HCT116 (cell line): ENCODE results near the gene AHSP. TPM values are rescaled to one million over a fixed set of nuclear protein-coding genes. Genes with fewer than 3 reads are reported as not detected.

Source experiments
- ATAC-seq: fragments of 200-7000 bp; cut with Tn5 transposase; 2 replicates; pipeline ENCODE4 v1.9.1; 2020; ENCODE audit warnings: mild to moderate bottlenecking, moderate library complexity
- BruUV-seq: library from RNA; stranded (reverse); fragments of 400-500 nt; replicated peaks from 2 replicates; lab custom pipeline; 2021; lab: Mats Ljungman, UMichigan
- CTCF ChIA-PET: fragments of 300-600 bp; sonication (Branson Sonifier 250); formaldehyde crosslinking; loops from one replicate; lab custom pipeline; 2021; ENCODE audit warnings: antibody characterized with exemption; lab: Charles Lee
- POLR2A ChIA-PET: fragments of 300-600, 350-600 bp; sonication (Branson Sonifier 250); formaldehyde crosslinking; loops from one replicate; lab custom pipeline; 2021; ENCODE audit warnings: antibody characterized with exemption; lab: Charles Lee
- RAD21 ChIA-PET, 2 experiments: fragments of 300-600 bp; sonication (Branson Sonifier 250); formaldehyde crosslinking; loops; one replicate each; lab custom pipeline; 2023; ENCODE audit warnings: low total read pairs in 2 of 2; ENCODE audit not compliant: uncharacterized antibody in 2 of 2, unreplicated experiment in 2 of 2, low non-redundant PET in 1 of 2; lab: Charles Lee
- DNase-seq: peaks from one replicate; pipeline ENCODE4 v3.0.0-alpha.2; 2010; ENCODE audit warnings: low read depth, low spot score
- H2AFZ ChIP-seq: fragments of 200-600 bp; shearing (Covaris generic), sonication (generic); 2 replicates; pipeline ENCODE4 v1.6.1; 2017; ENCODE audit warnings: low read depth, mixed run types, mixed read lengths, antibody characterized with exemption, low read length; ENCODE audit not compliant: poor library complexity, severe bottlenecking
- H3K27ac ChIP-seq: 2 replicates; pipeline ENCODE4 v1.5.1; 2012; ENCODE audit warnings: low read depth, low read length
- H3K27me3 ChIP-seq: fragments of 200-600 bp; sonication (generic); 2 replicates; pipeline ENCODE4 v1.6.1; 2016; ENCODE audit warnings: mixed run types, low read length, mixed read lengths; ENCODE audit not compliant: insufficient read depth
- H3K36me3 ChIP-seq, 2 experiments: fragments of 200-500 bp in 1 of 2; fragments of 200-600 bp in 1 of 2; sonication (Bioruptor generic) in 1 of 2; sonication (generic) in 1 of 2; 2 replicates each; pipeline versions ENCODE4 v1.5.1 to v1.6.1; 2014 to 2016; ENCODE audit warnings: low read length in 2 of 2, inconsistent platforms in 1 of 2, mixed read lengths in 1 of 2, mixed run types in 1 of 2; ENCODE audit not compliant: insufficient read depth in 2 of 2, control insufficient read depth in 1 of 2
- H3K4me1 ChIP-seq, 2 experiments: fragments of 200-600 bp in 1 of 2; sonication (generic) in 1 of 2; 2 replicates each; pipeline versions ENCODE4 v1.5.1 to v1.6.1; 2012 to 2017; ENCODE audit warnings: low read length in 2 of 2, inconsistent platforms in 1 of 2, mild to moderate bottlenecking in 1 of 2, mixed read lengths in 1 of 2, mixed run types in 1 of 2, moderate library complexity in 1 of 2; ENCODE audit not compliant: insufficient read depth in 2 of 2, control insufficient read depth in 1 of 2
- H3K4me2 ChIP-seq: fragments of 200-600 bp; sonication (generic); 2 replicates; pipeline ENCODE4 v1.6.1; 2017; ENCODE audit warnings: mixed run types, low read length, mixed read lengths
- H3K4me3 ChIP-seq, 2 experiments: fragments of 200-600 bp in 1 of 2; sonication (generic) in 1 of 2; replicated peaks in 1 of 2; 2 replicates each; pipeline ENCODE4 v1.5.1; 2011 to 2016; ENCODE audit warnings: low read length in 2 of 2, control low read depth in 1 of 2, low read depth in 1 of 2, mild to moderate bottlenecking in 1 of 2, mixed read lengths in 1 of 2, mixed run types in 1 of 2
- H3K79me2 ChIP-seq: fragments of 200-600 bp; sonication (generic); 2 replicates; pipeline ENCODE4 v1.6.1; 2017; ENCODE audit warnings: mild to moderate bottlenecking, mixed run types, low read length, moderate library complexity, mixed read lengths; ENCODE audit not compliant: insufficient read depth
- H3K9ac ChIP-seq: fragments of 200-600 bp; sonication (generic); 2 replicates; pipeline ENCODE4 v1.6.1; 2016; ENCODE audit warnings: low read length, mixed read lengths
- H3K9me2 ChIP-seq: fragments of 200-600 bp; sonication (generic), shearing (Covaris generic); 2 replicates; pipeline ENCODE4 v1.6.1; 2017; ENCODE audit warnings: mixed run types, mild to moderate bottlenecking, moderate library complexity; ENCODE audit not compliant: insufficient read depth
- H3K9me3 ChIP-seq, 2 experiments: fragments of 200-500 bp in 1 of 2; fragments of 200-600 bp in 1 of 2; sonication (Bioruptor generic) in 1 of 2; sonication (generic) in 1 of 2; 2 replicates each; pipeline ENCODE4 v1.6.1; 2014 to 2017; ENCODE audit warnings: low read length in 2 of 2, mixed read lengths in 2 of 2, inconsistent platforms in 1 of 2, low read depth in 1 of 2, mild to moderate bottlenecking in 1 of 2, mixed run types in 1 of 2, moderate library complexity in 1 of 2; ENCODE audit not compliant: control insufficient read depth in 1 of 2, insufficient read depth in 1 of 2
- H4K20me1 ChIP-seq: fragments of 200-600 bp; sonication (generic), shearing (Covaris generic); 2 replicates; pipeline ENCODE4 v1.6.1; 2017; ENCODE audit warnings: mixed run types, mild to moderate bottlenecking, moderate library complexity; ENCODE audit not compliant: insufficient read depth
- CBX3 ChIP-seq: IDR thresholded peaks from 2 replicates; pipeline ENCODE4 v1.6.1; 2012; ENCODE audit warnings: low read depth
- EGR1 ChIP-seq: IDR thresholded peaks from 2 replicates; pipeline ENCODE4 v1.6.1; 2012; ENCODE audit warnings: low read depth
- ELF1 ChIP-seq: IDR thresholded peaks from 2 replicates; pipeline ENCODE4 v1.6.1; 2012; ENCODE audit warnings: low read depth, borderline replicate concordance
- EZH2 ChIP-seq: fragments of 200-600 bp; sonication (generic); IDR thresholded peaks from 2 replicates; pipeline ENCODE4 v1.6.1; 2017; ENCODE audit warnings: antibody characterized with exemption, mixed run types
- EZH2phosphoT487 ChIP-seq: fragments of 200-600 bp; IDR thresholded peaks from 2 replicates; pipeline ENCODE4 v1.6.1; 2018; ENCODE audit warnings: antibody characterized with exemption, borderline replicate concordance
- FOSL1 ChIP-seq: IDR thresholded peaks from 2 replicates; pipeline ENCODE4 v1.6.1; 2012; ENCODE audit warnings: low read depth
- POLR2A ChIP-seq: IDR thresholded peaks from 2 replicates; pipeline ENCODE4 v1.7.0; 2011; ENCODE audit warnings: borderline replicate concordance; ENCODE audit not compliant: insufficient read depth, insufficient read length; ENCODE audit errors: extremely low read depth
- POLR2AphosphoS5 ChIP-seq: IDR thresholded peaks from 2 replicates; pipeline ENCODE4 v1.6.1; 2011; ENCODE audit warnings: mild to moderate bottlenecking, low read depth, low read length, moderate library complexity
- RAD21 ChIP-seq: IDR thresholded peaks from 2 replicates; pipeline ENCODE4 v1.6.1; 2012; ENCODE audit warnings: low read depth, mild to moderate bottlenecking
- SIN3A ChIP-seq: IDR thresholded peaks from 2 replicates; pipeline ENCODE4 v1.6.1; 2012; ENCODE audit warnings: low read depth
- SRF ChIP-seq: IDR thresholded peaks from 2 replicates; pipeline ENCODE4 v1.6.1; 2012; ENCODE audit warnings: low read depth
- YY1 ChIP-seq: IDR thresholded peaks from 2 replicates; pipeline ENCODE4 v1.6.1; 2011; ENCODE audit warnings: low read length, low read depth, moderate library complexity, mild to moderate bottlenecking; ENCODE audit not compliant: insufficient replicate concordance; ENCODE audit errors: extremely low read depth
- ZFX ChIP-seq: fragments of 450-650 bp; IDR thresholded peaks from 2 replicates; pipeline ENCODE4 v1.6.1; 2017
- ZNF274 ChIP-seq: fragments of 200-500 bp; sonication (Bioruptor generic); IDR thresholded peaks from 2 replicates; pipeline ENCODE4 v1.6.1; 2014; ENCODE audit warnings: mild to moderate bottlenecking, low read depth, low read length, inconsistent platforms
- intact Hi-C: fragments of 100-400 bp; cut with micrococcal nuclease; formaldehyde crosslinking; loops from 2 replicates; pipeline ENCODE4 v1.10.0; 2022
- total RNA-seq: library from RNA; stranded (reverse); gene quantifications from one replicate; pipeline ENCODE4 v1.2.1, GENCODE V29; 2021; ENCODE audit not compliant: unreplicated experiment
- TF ChIP-seq, protein P1 (sequence below): IDR thresholded peaks from 2 replicates; pipeline ENCODE4 v1.6.1; 2012
- TF ChIP-seq, protein P2 (sequence below): IDR thresholded peaks from 2 replicates; pipeline ENCODE4 v1.6.1; 2012; ENCODE audit warnings: low read depth
- TF ChIP-seq, protein P3 (sequence below): IDR thresholded peaks from 2 replicates; pipeline ENCODE4 v1.6.1; 2012
- TF ChIP-seq, protein P4 (sequence below): IDR thresholded peaks from 2 replicates; pipeline ENCODE4 v1.6.1; 2011; ENCODE audit warnings: mild to moderate bottlenecking, low read length, moderate library complexity; ENCODE audit not compliant: insufficient replicate concordance; ENCODE audit errors: extremely low read depth
- TF ChIP-seq, protein P5 (sequence below), 3 experiments: fragments of 200-600 bp in 1 of 3; sonication (generic) in 1 of 3; IDR thresholded peaks in 2 of 3; conservative IDR thresholded peaks in 1 of 3; 2 replicates each; pipeline ENCODE4 v1.5.1; 2012 to 2017; ENCODE audit warnings: low read depth in 2 of 3, low read length in 2 of 3, antibody characterized with exemption in 1 of 3, borderline replicate concordance in 1 of 3, control low read depth in 1 of 3, mild to moderate bottlenecking in 1 of 3, mixed read lengths in 1 of 3, mixed run types in 1 of 3, moderate library complexity in 1 of 3; ENCODE audit not compliant: insufficient read depth in 1 of 3

Gene AHSP
- total RNA-seq, 1 experiment from 2014 or later: not detected

DNA sequence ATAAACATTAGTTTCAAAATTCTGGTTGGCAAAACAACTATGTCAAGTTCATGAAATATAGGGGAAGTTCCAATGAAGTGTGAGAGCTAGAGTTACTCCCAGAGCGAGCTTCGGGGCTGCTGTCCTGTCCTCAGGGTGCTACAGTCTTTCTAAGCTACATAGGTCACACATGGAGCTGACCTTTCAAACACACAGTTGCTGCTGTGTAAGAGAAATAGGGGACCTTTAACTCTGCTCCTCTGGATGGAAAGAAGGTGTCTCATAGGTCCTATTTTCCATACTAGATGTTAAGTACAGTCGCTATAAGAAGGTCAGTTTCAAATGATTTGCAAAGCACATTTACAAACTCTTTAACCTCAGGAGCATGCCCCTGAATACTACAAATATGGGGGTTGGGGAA lies 6.3 kb upstream of the AHSP start:
- Histone ChIP-seq H3K27ac (no peak overlapping the region), H3K4me1 (no peaks in the 10 kb centered on the region), H3K9me3 (no peaks in the 10 kb centered on the region), H2AFZ (no peak overlapping the region), H3K27me3 (no peaks in the 10 kb centered on the region), H3K4me2 (no peak overlapping the region), H3K9me2 (no peaks in the 10 kb centered on the region), H3K79me2 (no peaks in the 10 kb centered on the region), H3K36me3 (no peaks in the 10 kb centered on the region), H3K4me3 (no peak overlapping the region), H3K9ac (no peak overlapping the region), H4K20me1 (no peaks in the 10 kb centered on the region)
- ChIA-PET POLR2A (no interaction called here), RAD21 (no interaction called here), CTCF (no interaction called here)
- no peak for DNase-seq
- BruUV-seq: no TSS peak
- ATAC-seq: no peak
- intact Hi-C loops: no loop called here
- TF ChIP-seq, protein P1, sequence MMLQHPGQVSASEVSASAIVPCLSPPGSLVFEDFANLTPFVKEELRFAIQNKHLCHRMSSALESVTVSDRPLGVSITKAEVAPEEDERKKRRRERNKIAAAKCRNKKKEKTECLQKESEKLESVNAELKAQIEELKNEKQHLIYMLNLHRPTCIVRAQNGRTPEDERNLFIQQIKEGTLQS: no peak
- no peak for TF ChIP-seq POLR2AphosphoS5
- no peak for TF ChIP-seq ZFX
- TF ChIP-seq YY1: no peak
- TF ChIP-seq ELF1: no peak
- TF ChIP-seq SRF: no peak
- TF ChIP-seq EGR1: no peak
- TF ChIP-seq EZH2phosphoT487: no peak
- TF ChIP-seq, protein P2, sequence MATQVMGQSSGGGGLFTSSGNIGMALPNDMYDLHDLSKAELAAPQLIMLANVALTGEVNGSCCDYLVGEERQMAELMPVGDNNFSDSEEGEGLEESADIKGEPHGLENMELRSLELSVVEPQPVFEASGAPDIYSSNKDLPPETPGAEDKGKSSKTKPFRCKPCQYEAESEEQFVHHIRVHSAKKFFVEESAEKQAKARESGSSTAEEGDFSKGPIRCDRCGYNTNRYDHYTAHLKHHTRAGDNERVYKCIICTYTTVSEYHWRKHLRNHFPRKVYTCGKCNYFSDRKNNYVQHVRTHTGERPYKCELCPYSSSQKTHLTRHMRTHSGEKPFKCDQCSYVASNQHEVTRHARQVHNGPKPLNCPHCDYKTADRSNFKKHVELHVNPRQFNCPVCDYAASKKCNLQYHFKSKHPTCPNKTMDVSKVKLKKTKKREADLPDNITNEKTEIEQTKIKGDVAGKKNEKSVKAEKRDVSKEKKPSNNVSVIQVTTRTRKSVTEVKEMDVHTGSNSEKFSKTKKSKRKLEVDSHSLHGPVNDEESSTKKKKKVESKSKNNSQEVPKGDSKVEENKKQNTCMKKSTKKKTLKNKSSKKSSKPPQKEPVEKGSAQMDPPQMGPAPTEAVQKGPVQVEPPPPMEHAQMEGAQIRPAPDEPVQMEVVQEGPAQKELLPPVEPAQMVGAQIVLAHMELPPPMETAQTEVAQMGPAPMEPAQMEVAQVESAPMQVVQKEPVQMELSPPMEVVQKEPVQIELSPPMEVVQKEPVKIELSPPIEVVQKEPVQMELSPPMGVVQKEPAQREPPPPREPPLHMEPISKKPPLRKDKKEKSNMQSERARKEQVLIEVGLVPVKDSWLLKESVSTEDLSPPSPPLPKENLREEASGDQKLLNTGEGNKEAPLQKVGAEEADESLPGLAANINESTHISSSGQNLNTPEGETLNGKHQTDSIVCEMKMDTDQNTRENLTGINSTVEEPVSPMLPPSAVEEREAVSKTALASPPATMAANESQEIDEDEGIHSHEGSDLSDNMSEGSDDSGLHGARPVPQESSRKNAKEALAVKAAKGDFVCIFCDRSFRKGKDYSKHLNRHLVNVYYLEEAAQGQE: no peak
- TF ChIP-seq POLR2A: no peak
- TF ChIP-seq, protein P3, sequence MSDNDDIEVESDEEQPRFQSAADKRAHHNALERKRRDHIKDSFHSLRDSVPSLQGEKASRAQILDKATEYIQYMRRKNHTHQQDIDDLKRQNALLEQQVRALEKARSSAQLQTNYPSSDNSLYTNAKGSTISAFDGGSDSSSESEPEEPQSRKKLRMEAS: no peak
- TF ChIP-seq, protein P4, sequence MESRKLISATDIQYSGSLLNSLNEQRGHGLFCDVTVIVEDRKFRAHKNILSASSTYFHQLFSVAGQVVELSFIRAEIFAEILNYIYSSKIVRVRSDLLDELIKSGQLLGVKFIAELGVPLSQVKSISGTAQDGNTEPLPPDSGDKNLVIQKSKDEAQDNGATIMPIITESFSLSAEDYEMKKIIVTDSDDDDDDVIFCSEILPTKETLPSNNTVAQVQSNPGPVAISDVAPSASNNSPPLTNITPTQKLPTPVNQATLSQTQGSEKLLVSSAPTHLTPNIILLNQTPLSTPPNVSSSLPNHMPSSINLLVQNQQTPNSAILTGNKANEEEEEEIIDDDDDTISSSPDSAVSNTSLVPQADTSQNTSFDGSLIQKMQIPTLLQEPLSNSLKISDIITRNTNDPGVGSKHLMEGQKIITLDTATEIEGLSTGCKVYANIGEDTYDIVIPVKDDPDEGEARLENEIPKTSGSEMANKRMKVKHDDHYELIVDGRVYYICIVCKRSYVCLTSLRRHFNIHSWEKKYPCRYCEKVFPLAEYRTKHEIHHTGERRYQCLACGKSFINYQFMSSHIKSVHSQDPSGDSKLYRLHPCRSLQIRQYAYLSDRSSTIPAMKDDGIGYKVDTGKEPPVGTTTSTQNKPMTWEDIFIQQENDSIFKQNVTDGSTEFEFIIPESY: no peak
- TF ChIP-seq, protein P5, sequence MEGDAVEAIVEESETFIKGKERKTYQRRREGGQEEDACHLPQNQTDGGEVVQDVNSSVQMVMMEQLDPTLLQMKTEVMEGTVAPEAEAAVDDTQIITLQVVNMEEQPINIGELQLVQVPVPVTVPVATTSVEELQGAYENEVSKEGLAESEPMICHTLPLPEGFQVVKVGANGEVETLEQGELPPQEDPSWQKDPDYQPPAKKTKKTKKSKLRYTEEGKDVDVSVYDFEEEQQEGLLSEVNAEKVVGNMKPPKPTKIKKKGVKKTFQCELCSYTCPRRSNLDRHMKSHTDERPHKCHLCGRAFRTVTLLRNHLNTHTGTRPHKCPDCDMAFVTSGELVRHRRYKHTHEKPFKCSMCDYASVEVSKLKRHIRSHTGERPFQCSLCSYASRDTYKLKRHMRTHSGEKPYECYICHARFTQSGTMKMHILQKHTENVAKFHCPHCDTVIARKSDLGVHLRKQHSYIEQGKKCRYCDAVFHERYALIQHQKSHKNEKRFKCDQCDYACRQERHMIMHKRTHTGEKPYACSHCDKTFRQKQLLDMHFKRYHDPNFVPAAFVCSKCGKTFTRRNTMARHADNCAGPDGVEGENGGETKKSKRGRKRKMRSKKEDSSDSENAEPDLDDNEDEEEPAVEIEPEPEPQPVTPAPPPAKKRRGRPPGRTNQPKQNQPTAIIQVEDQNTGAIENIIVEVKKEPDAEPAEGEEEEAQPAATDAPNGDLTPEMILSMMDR (IDR thresholded peaks at IDR 0.05 in 2 of 3, conservative IDR thresholded peaks at IDR 0.05 in 1 of 3; ENCODE audit: borderline replicate concordance in 1 of 3, insufficient read depth in 1 of 3, low read depth in 2 of 3, low read length in 2 of 3): no peak
- TF ChIP-seq EZH2: no peak
- no peak for TF ChIP-seq ZNF274
- no peak for TF ChIP-seq RAD21
- TF ChIP-seq SIN3A: no peak
- TF ChIP-seq CBX3: no peak
- TF ChIP-seq FOSL1: no peak
